ENCODE results near the gene ARID5B.

- TF ChIP-seq GATA2 (IDR thresholded peaks at IDR 0.05; ENCODE audit: low read depth, low read length) = no peak
- TF ChIP-seq GATA3 (IDR thresholded peaks at IDR 0.05; ENCODE audit: low read depth, low read length) = no peak
Measured at GRCh38 chr10:61962971-61963370, 61.5 kb downstream of the ARID5B start.
